GM12864 (cell line): Measurements from ENCODE around the gene POU2F1.

Experiments
- DNase-seq: peaks from one replicate; pipeline ENCODE4 v3.0.0-alpha.2; 2011; ENCODE audit warnings: low read depth
- H3K4me3 ChIP-seq: 2 replicates; pipeline ENCODE4 v1.5.1; 2011; ENCODE audit warnings: mild to moderate bottlenecking, low read depth, low read length, control low read depth
- CTCF ChIP-seq: IDR thresholded peaks from 2 replicates; pipeline ENCODE4 v1.5.1; 2011; ENCODE audit warnings: low read depth, mild to moderate bottlenecking, moderate library complexity, low read length, control low read depth, inconsistent platforms; ENCODE audit errors: missing control alignments

Gene POU2F1

GRCh38 chr1:167262836-167263235 is 42.1 kb downstream of the POU2F1 start:
- DNase-seq = no peak
- TF ChIP-seq CTCF = no peak
- no peak overlapping the region for H3K4me3 ChIP-seq

GRCh38 chr1:167263344-167263743 is 42.7 kb downstream of the POU2F1 start:
- DNase-seq = no peak
- no peak overlapping the region for H3K4me3 ChIP-seq
- no peak for TF ChIP-seq CTCF

GRCh38 chr1:167263819-167264464 is 43.3 kb downstream of the POU2F1 start:
- no peak for TF ChIP-seq CTCF
- no peak overlapping the region for H3K4me3 ChIP-seq
- no peak for DNase-seq

GRCh38 chr1:167266965-167267364 is 46.3 kb downstream of the POU2F1 start:
- no peak overlapping the region for H3K4me3 ChIP-seq
- TF ChIP-seq CTCF = no peak
- no peak for DNase-seq

- TF ChIP-seq CTCF = no peak
- DNase-seq = no peak
- H3K4me3 ChIP-seq = no peak overlapping the region
These were observed 47.7 kb downstream of the POU2F1 start for GRCh38 chr1:167268347-167268787.

- no peak overlapping the region for H3K4me3 ChIP-seq
- no peak for TF ChIP-seq CTCF
- DNase-seq = no peak
These were observed 49.8 kb downstream of the POU2F1 start for GRCh38 chr1:167270349-167271092.
